Measurements from ENCODE around the gene TCF15.

DNA sequence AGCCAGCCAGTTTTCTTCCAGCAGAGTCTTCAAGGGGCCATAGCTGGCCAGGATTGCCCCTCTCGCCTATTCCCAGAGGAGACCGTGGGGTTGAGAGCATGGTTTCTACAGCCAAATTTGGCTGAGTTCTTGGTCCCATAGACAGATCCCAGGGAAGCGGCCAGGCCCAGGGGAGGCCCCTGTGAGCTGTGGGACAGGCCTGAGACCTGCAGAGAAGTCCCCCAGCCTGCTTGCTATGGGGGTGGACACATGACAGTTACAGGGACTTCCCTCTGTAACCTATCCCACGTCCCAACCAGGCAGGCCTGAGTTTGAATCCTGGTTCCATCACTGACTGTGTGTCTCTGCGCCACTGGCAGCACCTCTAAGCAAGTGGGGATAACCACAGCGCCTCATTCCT, 2.6 kb downstream of the TCF15 start:
- TF ChIP-seq, protein P1, sequence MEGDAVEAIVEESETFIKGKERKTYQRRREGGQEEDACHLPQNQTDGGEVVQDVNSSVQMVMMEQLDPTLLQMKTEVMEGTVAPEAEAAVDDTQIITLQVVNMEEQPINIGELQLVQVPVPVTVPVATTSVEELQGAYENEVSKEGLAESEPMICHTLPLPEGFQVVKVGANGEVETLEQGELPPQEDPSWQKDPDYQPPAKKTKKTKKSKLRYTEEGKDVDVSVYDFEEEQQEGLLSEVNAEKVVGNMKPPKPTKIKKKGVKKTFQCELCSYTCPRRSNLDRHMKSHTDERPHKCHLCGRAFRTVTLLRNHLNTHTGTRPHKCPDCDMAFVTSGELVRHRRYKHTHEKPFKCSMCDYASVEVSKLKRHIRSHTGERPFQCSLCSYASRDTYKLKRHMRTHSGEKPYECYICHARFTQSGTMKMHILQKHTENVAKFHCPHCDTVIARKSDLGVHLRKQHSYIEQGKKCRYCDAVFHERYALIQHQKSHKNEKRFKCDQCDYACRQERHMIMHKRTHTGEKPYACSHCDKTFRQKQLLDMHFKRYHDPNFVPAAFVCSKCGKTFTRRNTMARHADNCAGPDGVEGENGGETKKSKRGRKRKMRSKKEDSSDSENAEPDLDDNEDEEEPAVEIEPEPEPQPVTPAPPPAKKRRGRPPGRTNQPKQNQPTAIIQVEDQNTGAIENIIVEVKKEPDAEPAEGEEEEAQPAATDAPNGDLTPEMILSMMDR (conservative IDR thresholded peaks at IDR 0.05; ENCODE audit: low read depth, low read length), result no peak
- TF ChIP-seq EZH2 (IDR thresholded peaks at IDR 0.05; ENCODE audit: low read length, unreplicated experiment), result no peak
- TF ChIP-seq EZH2phosphoT487 (IDR thresholded peaks at IDR 0.05; ENCODE audit: borderline replicate concordance, low read length), result no peak
